WTC11 (cell line): ENCODE data around the gene BPIFA2.

Experiments used
- ATF6 ChIP-seq: sonication (generic); formaldehyde crosslinking; IDR thresholded peaks from 2 replicates; pipeline ENCODE4 v1.8.1; 2023; ENCODE audit warnings: mild to moderate bottlenecking, missing genetic modification reagents
- CTCF ChIP-seq: fragments of 200-600 bp; IDR thresholded peaks from 2 replicates; pipeline ENCODE4 v1.8.0; 2022; ENCODE audit warnings: antibody characterized with exemption
- ERG ChIP-seq: fragments of 250-450 bp; sonication (Bioruptor Pico); IDR thresholded peaks from 2 replicates; pipeline ENCODE4 v1.8.0; 2021; ENCODE audit warnings: mild to moderate bottlenecking
- IRF1 ChIP-seq: sonication (generic); formaldehyde crosslinking; IDR thresholded peaks from 2 replicates; pipeline ENCODE4 v1.8.0; 2023; ENCODE audit warnings: missing genetic modification reagents
- IRF2 ChIP-seq: sonication (generic); formaldehyde crosslinking; IDR thresholded peaks from 2 replicates; pipeline ENCODE4 v1.8.0; 2022; ENCODE audit warnings: low read depth, missing genetic modification reagents, borderline replicate concordance
- MYBL2 ChIP-seq: sonication (generic); formaldehyde crosslinking; IDR thresholded peaks from 2 replicates; pipeline ENCODE4 v1.8.1; 2023; ENCODE audit warnings: mild to moderate bottlenecking, moderate library complexity, missing genetic modification reagents
- NR3C1 ChIP-seq: sonication (generic); formaldehyde crosslinking; conservative IDR thresholded peaks from 2 replicates; pipeline ENCODE4 v1.8.1; 2023; ENCODE audit warnings: low read depth, mild to moderate bottlenecking, missing genetic modification reagents
- PREB ChIP-seq: sonication (generic); formaldehyde crosslinking; IDR thresholded peaks from 2 replicates; pipeline ENCODE4 v1.8.1; 2022; ENCODE audit warnings: mild to moderate bottlenecking, missing genetic modification reagents, moderate library complexity, borderline replicate concordance
- RELA ChIP-seq: sonication (generic); formaldehyde crosslinking; IDR thresholded peaks from 2 replicates; pipeline ENCODE4 v1.8.1; 2022; ENCODE audit warnings: missing genetic modification reagents, mild to moderate bottlenecking, borderline replicate concordance
- USF1 ChIP-seq: sonication (generic); formaldehyde crosslinking; IDR thresholded peaks from 2 replicates; pipeline ENCODE4 v1.8.0; 2022; ENCODE audit warnings: mild to moderate bottlenecking, missing genetic modification reagents
- ZBTB43 ChIP-seq: sonication (generic); formaldehyde crosslinking; IDR thresholded peaks from 2 replicates; pipeline ENCODE4 v1.8.1; 2023; ENCODE audit warnings: mild to moderate bottlenecking, missing genetic modification reagents
- ZNF232 ChIP-seq: sonication (generic); formaldehyde crosslinking; IDR thresholded peaks from 2 replicates; pipeline ENCODE4 v1.8.0; 2022; ENCODE audit warnings: mild to moderate bottlenecking, missing genetic modification reagents
- ZNF263 ChIP-seq: sonication (generic); formaldehyde crosslinking; IDR thresholded peaks from 2 replicates; pipeline ENCODE4 v1.8.1; 2022; ENCODE audit warnings: low read depth, mild to moderate bottlenecking, moderate library complexity, missing genetic modification reagents
- ZNF317 ChIP-seq: sonication (generic); formaldehyde crosslinking; IDR thresholded peaks from 2 replicates; pipeline ENCODE4 v1.8.1; 2023; ENCODE audit warnings: low read depth, mild to moderate bottlenecking, moderate library complexity, missing genetic modification reagents, borderline replicate concordance

GRCh38 chr20:33183312-33183711 is 15.4 kb downstream of the BPIFA2 start:
- TF ChIP-seq ZNF232 (CRISPR knock-in tag) (no peak), PREB (no peak), NR3C1 (no peak), CTCF (no peak), IRF1 (CRISPR knock-in tag) (no peak), RELA (CRISPR knock-in tag) (no peak), USF1 (peak; percentile 84), ZNF263 (CRISPR knock-in tag) (no peak), ATF6 (CRISPR knock-in tag) (no peak), ZNF317 (CRISPR knock-in tag) (no peak), IRF2 (no peak), ERG (CRISPR knock-in tag) (no peak), MYBL2 (CRISPR knock-in tag) (no peak), ZBTB43 (no peak)
